KMS-11 (cell line): ENCODE results near the gene ELF5.

Source experiments
- H2AFZ ChIP-seq: fragments of 200-600 bp; sonication (generic); 2 replicates; pipeline ENCODE4 v1.6.1; 2016; ENCODE audit warnings: antibody characterized with exemption, mixed run types, low read depth
- H3K27ac ChIP-seq: fragments of 200-600 bp; sonication (generic); 2 replicates; pipeline ENCODE4 v1.6.1; 2016; ENCODE audit warnings: mild to moderate bottlenecking, mixed run types
- H3K27me3 ChIP-seq: fragments of 200-600 bp; sonication (generic); 2 replicates; pipeline ENCODE4 v1.6.1; 2017; ENCODE audit warnings: mild to moderate bottlenecking, low read depth, mixed run types, moderate library complexity; ENCODE audit not compliant: insufficient read depth
- H3K36me3 ChIP-seq: fragments of 200-600 bp; sonication (generic); 2 replicates; pipeline ENCODE4 v1.6.1; 2017; ENCODE audit warnings: mild to moderate bottlenecking, mixed run types; ENCODE audit not compliant: insufficient read depth
- H3K4me1 ChIP-seq: fragments of 200-600 bp; sonication (generic); 2 replicates; pipeline ENCODE4 v1.6.1; 2016; ENCODE audit warnings: mild to moderate bottlenecking, low read depth, mixed run types; ENCODE audit not compliant: poor library complexity, severe bottlenecking
- H3K4me2 ChIP-seq: fragments of 200-600 bp; sonication (generic); 2 replicates; pipeline ENCODE4 v1.7.0; 2016; ENCODE audit warnings: mild to moderate bottlenecking, mixed run types
- H3K4me3 ChIP-seq: fragments of 200-600 bp; sonication (generic); IDR thresholded peaks from 2 replicates; pipeline ENCODE4 v1.6.1; 2017; ENCODE audit warnings: low read depth, low read length, mixed read lengths; ENCODE audit not compliant: insufficient read depth
- H3K79me2 ChIP-seq: fragments of 200-600 bp; sonication (generic); 2 replicates; pipeline ENCODE4 v1.6.1; 2016; ENCODE audit warnings: low read depth, mixed run types; ENCODE audit not compliant: insufficient read depth
- H3K9ac ChIP-seq: fragments of 200-600 bp; sonication (generic); 2 replicates; pipeline ENCODE4 v1.6.1; 2016; ENCODE audit warnings: mild to moderate bottlenecking, mixed run types
- H4K20me1 ChIP-seq: fragments of 200-600 bp; sonication (generic); 2 replicates; pipeline ENCODE4 v1.6.1; 2016; ENCODE audit warnings: mild to moderate bottlenecking, mixed run types; ENCODE audit not compliant: insufficient read depth
- CTCF ChIP-seq: fragments of 200-600 bp; sonication (generic); conservative IDR thresholded peaks from 2 replicates; pipeline ENCODE4 v1.6.1; 2017; ENCODE audit warnings: low read depth, mild to moderate bottlenecking, antibody characterized with exemption, low read length, moderate library complexity, mixed read lengths

Gene ELF5

DNA sequence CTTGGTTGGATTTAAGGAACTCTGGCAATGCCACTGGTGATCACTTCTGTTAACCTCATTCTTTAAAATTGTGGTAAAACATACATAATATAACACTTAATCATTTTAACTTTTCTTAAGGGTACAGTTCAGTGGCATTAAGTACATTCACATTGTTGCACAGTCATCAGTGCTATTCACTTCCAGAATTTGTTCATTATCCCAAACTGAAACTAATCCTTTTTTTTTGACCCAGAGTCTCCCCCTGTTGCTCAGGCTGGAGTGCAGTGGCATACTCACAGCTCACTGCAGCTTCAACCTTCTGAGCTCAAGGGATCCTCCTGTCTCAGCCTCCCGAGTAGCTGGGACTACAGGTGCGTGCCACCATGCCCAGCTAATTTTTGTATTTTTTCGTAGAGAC, 10.6 kb downstream of the ELF5 start:
- H3K9ac ChIP-seq, result no peak overlapping the region
- no peaks in the 10 kb centered on the region for H3K4me1 ChIP-seq
- H3K4me2 ChIP-seq, result no peak overlapping the region
- no peaks in the 10 kb centered on the region for H4K20me1 ChIP-seq
- H3K27me3 ChIP-seq, result no peaks in the 10 kb centered on the region
- no peak overlapping the region for H2AFZ ChIP-seq
- H3K27ac ChIP-seq, result no peak overlapping the region
- TF ChIP-seq CTCF, result no peak
- H3K4me3 ChIP-seq, result no peak overlapping the region
- H3K36me3 ChIP-seq, result no peaks in the 10 kb centered on the region
- no peaks in the 10 kb centered on the region for H3K79me2 ChIP-seq

DNA sequence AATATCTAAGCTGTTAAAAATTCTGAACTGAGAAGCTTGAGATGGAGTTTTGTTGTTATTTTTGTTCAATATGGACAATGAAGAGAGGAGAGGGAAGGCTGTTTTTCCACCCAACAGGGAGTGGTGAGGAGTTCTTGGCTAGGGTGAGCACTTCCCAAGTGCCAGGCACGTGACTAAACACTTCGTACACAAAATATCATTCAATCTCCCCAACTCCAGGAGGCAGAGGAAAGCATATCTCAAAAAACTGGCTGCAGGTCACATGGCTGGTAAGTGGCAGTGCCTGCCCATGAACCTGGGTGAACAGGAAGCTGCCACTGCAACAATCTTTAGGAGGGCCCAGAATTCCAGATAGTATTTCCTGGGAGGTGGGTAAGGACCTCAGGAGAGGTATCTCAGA, 11.6 kb downstream of the ELF5 start:
- no peak overlapping the region for H3K4me2 ChIP-seq
- no peaks in the 10 kb centered on the region for H4K20me1 ChIP-seq
- no peak for TF ChIP-seq CTCF
- no peak overlapping the region for H2AFZ ChIP-seq
- H3K79me2 ChIP-seq, result no peaks in the 10 kb centered on the region
- H3K36me3 ChIP-seq, result no peaks in the 10 kb centered on the region
- H3K4me1 ChIP-seq, result no peaks in the 10 kb centered on the region
- H3K27ac ChIP-seq, result no peak overlapping the region
- no peak overlapping the region for H3K4me3 ChIP-seq
- H3K9ac ChIP-seq, result no peak overlapping the region
- H3K27me3 ChIP-seq, result no peaks in the 10 kb centered on the region

DNA sequence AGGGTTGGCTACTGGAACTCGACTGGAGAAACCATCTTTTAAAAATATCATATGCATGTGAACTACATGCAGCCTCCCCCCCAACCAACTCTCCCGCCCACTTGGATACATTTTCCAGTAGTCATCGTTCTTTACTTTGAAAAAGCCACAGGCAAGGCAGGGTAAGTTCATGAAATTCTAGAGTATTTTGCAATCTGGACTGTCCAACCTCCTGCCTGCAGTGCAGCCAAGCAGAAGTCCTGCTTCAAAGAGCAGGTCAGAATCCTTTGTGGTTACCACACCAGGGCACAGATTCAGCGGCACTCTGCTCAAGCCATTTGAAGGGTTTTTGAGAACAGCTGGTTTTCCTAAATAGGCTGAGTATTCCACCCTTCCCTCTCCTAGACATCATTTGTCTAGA, 12.1 kb downstream of the ELF5 start:
- Histone ChIP-seq H2AFZ (no peak overlapping the region), H3K4me2 (no peak overlapping the region), H3K4me3 (no peak overlapping the region), H3K27me3 (no peaks in the 10 kb centered on the region), H3K79me2 (no peaks in the 10 kb centered on the region), H3K36me3 (no peaks in the 10 kb centered on the region), H3K9ac (no peak overlapping the region), H3K27ac (no peak overlapping the region), H4K20me1 (no peaks in the 10 kb centered on the region), H3K4me1 (no peaks in the 10 kb centered on the region)
- TF ChIP-seq CTCF, result no peak

GRCh38 chr11:34499719-34500500, 13.7 kb downstream of the ELF5 start:
- TF ChIP-seq CTCF, result no peak
- Histone ChIP-seq H3K4me1 (no peaks in the 10 kb centered on the region), H3K36me3 (no peaks in the 10 kb centered on the region), H2AFZ (no peak overlapping the region), H3K79me2 (no peaks in the 10 kb centered on the region), H3K27me3 (no peaks in the 10 kb centered on the region), H3K9ac (no peak overlapping the region), H3K4me3 (no peak overlapping the region), H4K20me1 (no peaks in the 10 kb centered on the region), H3K4me2 (no peak overlapping the region), H3K27ac (no peak overlapping the region)
